ENCODE data around the gene SHC4. TPM values are rescaled to one million over a fixed set of nuclear protein-coding genes. Genes with fewer than 3 reads are reported as not detected.

Gene SHC4
- total and polyA plus RNA-seq, 2 of the 8 experiments (the other 6 are each of a cell fraction or from before 2014, with no cell fraction given) = 0.15 to 0.30 TPM

DNA sequence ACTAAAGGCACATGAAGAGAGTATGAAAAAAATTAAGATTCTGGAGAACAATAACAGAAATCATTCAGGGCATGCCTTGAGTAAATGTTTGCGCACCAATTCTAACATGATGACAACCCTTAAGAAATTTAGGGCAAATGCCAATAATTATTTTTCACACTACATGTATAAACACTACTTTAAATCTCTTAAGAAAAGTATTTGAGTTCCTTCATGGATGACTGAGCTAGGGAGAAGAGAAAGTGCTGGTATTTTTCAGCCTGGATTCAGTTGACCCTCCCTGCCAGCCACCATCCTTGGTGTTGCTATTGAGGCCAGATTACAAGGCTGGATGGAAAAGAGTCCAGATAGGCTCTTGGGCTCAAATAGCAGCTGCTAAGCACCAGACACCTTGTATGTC is 93.8 kb downstream of the SHC4 start:
- Histone ChIP-seq H3K79me2 (ENCODE audit: control insufficient read depth in 1 of 2, insufficient read depth in 2 of 2, low read length in 2 of 2) (no peaks in the 10 kb centered on the region), H3K4me3 (ENCODE audit: extremely low read depth in 1 of 4, insufficient read depth in 2 of 4, low read depth in 3 of 4, low read length in 4 of 4) (no peak overlapping the region), H3K27me3 (replicated peaks in 1 of 4; ENCODE audit: control insufficient read depth in 3 of 4, extremely low read depth in 1 of 4, insufficient read depth in 3 of 4, low read length in 3 of 4) (no peaks in the 10 kb centered on the region), H3K4ac (replicated peaks; ENCODE audit: insufficient read length, low read depth, low read length) (no peak overlapping the region), H2BK15ac (ENCODE audit: low read length) (no peak overlapping the region), H3K18ac (ENCODE audit: extremely low read depth, low read length) (no peak overlapping the region), H3K14ac (ENCODE audit: insufficient read length) (no peak overlapping the region), H3K23me2 (ENCODE audit: low read depth, low read length) (no peaks in the 10 kb centered on the region), H3K4me1 (replicated peaks in 1 of 4; ENCODE audit: control insufficient read depth in 3 of 4, insufficient read depth in 4 of 4, low read length in 3 of 4) (0 out of 7 replicates have a peak, but pooled peaks cover 0 to 3% (median 0%) of the 10 kb centered on the region in 4 experiments), H2BK120ac (replicated peaks; ENCODE audit: low read depth, low read length) (no peak overlapping the region), H3K36me3 (ENCODE audit: control insufficient read depth in 2 of 4, insufficient read depth in 4 of 4, low read length in 3 of 4) (no peaks in the 10 kb centered on the region), H3K79me1 (ENCODE audit: low read depth, low read length) (no peaks in the 10 kb centered on the region), H4K8ac (ENCODE audit: extremely low read depth, insufficient read depth, low read length) (no peak overlapping the region), H2BK5ac (ENCODE audit: low read depth, low read length) (no peak overlapping the region), H3K9me3 (ENCODE audit: insufficient read depth in 2 of 2, low read depth in 1 of 2, low read length in 1 of 2) (no peaks in the 10 kb centered on the region), H3K27ac (ENCODE audit: low read depth, low read length) (no peak overlapping the region), H2BK20ac (ENCODE audit: low read length) (no peak overlapping the region), H3K23ac (ENCODE audit: insufficient read length) (no peak overlapping the region), H3K56ac (replicated peaks; ENCODE audit: insufficient read length, low read depth, low read length) (no peak overlapping the region), H2AK5ac (ENCODE audit: low read depth, low read length) (no peak overlapping the region), H4K5ac (ENCODE audit: insufficient read length, low read depth, low read length) (no peak overlapping the region), H4K91ac (replicated peaks; ENCODE audit: insufficient read length, low read length) (no peak overlapping the region), H4K20me1 (replicated peaks in 1 of 2; ENCODE audit: control insufficient read depth in 1 of 2, insufficient read depth in 2 of 2, low read length in 2 of 2) (no peaks in the 10 kb centered on the region), H2BK12ac (ENCODE audit: low read depth, low read length) (no peak overlapping the region), H3K9ac (replicated peaks in 1 of 4; ENCODE audit: extremely low read depth in 1 of 4, low read depth in 3 of 4, low read length in 3 of 4) (no peak overlapping the region), H2AFZ (ENCODE audit: low read length) (no peak overlapping the region), H3K4me2 (ENCODE audit: insufficient read depth in 1 of 2, low read depth in 2 of 2, low read length in 2 of 2) (no peak overlapping the region)
- no peak for DNase-seq (ENCODE audit: low read depth in 1 of 2, low spot score in 2 of 2)
- WGBS, 2 experiments (ENCODE audit: extremely low coverage in 1 of 2, insufficient coverage in 1 of 2, insufficient read length in 1 of 2, insufficient replicate concordance in 2 of 2, low coverage in 1 of 2, low lambda C conversion rate in 2 of 2, missing lambda C conversion rate in 1 of 2) = 100% methylated on average over 1 of the region's 1 CpG; no CpG with 5 or more reads in 1 of the 2 experiments
- ChIA-PET POLR2A (ENCODE audit: partially characterized antibody) (no interaction called here), CTCF (ENCODE audit: partially characterized antibody) (interaction anchor here (1.0 to 1.3 kb wide), 2 partner anchors 8 to 9 kb away, joined by 3 to 4 read pairs; no protein-coding TSS in a partner anchor)
- FAIRE-seq = no peak
- TF ChIP-seq JUND (IDR thresholded peaks at IDR 0.05; ENCODE audit: low read length) = no peak
- TF ChIP-seq BCL11A (IDR thresholded peaks at IDR 0.05; ENCODE audit: low read depth in 2 of 2, low read length in 2 of 2) = no peak
